GM06990 (cell line): Measurements from ENCODE around the gene LLGL1.

Experiments used
- DNase-seq: peaks from one replicate; pipeline ENCODE4 v3.0.0-alpha.2; 2011; ENCODE audit not compliant: insufficient read length; ENCODE audit errors: extremely low read depth
- H3K27me3 ChIP-seq: replicated peaks from 2 replicates; pipeline ENCODE4 v1.6.0; 2011; ENCODE audit warnings: low read length; ENCODE audit not compliant: control insufficient read depth, insufficient read depth
- H3K36me3 ChIP-seq: 2 replicates; pipeline ENCODE4 v1.5.1; 2011; ENCODE audit warnings: low read length; ENCODE audit not compliant: control insufficient read depth, insufficient read depth
- H3K4me3 ChIP-seq: replicated peaks from 2 replicates; pipeline ENCODE4 v1.5.1; 2011; ENCODE audit warnings: low read depth, mild to moderate bottlenecking, control low read depth, low read length
- CTCF ChIP-seq: IDR thresholded peaks from 2 replicates; pipeline ENCODE4 v1.5.1; 2011; ENCODE audit warnings: low read length, control low read depth, mild to moderate bottlenecking, inconsistent platforms; ENCODE audit not compliant: insufficient read depth, poor library complexity, severe bottlenecking

Gene LLGL1

GRCh38 chr17:18280249-18280648 is 54.8 kb downstream of the LLGL1 start:
- peaks cover 48% of the 10 kb centered on the region for H3K36me3 ChIP-seq

GRCh38 chr17:18280766-18281371 is 55.4 kb downstream of the LLGL1 start:
- no peak for DNase-seq
- Histone ChIP-seq H3K4me3 (no peak overlapping the region), H3K36me3 (peaks cover 50% of the 10 kb centered on the region), H3K27me3 (no peaks in the 10 kb centered on the region)
- no peak for TF ChIP-seq CTCF

More at GRCh38 chr17:18280249-18280648, 54.8 kb downstream of the LLGL1 start:
- no peaks in the 10 kb centered on the region for H3K27me3 ChIP-seq
- H3K4me3 ChIP-seq = no peak overlapping the region
- TF ChIP-seq CTCF = no peak
- DNase-seq = no peak

- Histone ChIP-seq H3K4me3 (no peak overlapping the region), H3K36me3 (peaks cover 45% of the 10 kb centered on the region), H3K27me3 (no peaks in the 10 kb centered on the region)
- no peak for TF ChIP-seq CTCF
- no peak for DNase-seq
Measured at GRCh38 chr17:18281788-18282187, 56.4 kb downstream of the LLGL1 start.

GRCh38 chr17:18285296-18285695 is 59.9 kb downstream of the LLGL1 start:
- DNase-seq = no peak
- no peak overlapping the region for H3K4me3 ChIP-seq
- H3K27me3 ChIP-seq = no peaks in the 10 kb centered on the region
- H3K36me3 ChIP-seq = peaks cover 41% of the 10 kb centered on the region
- no peak for TF ChIP-seq CTCF

GRCh38 chr17:18291718-18292540 is 66.5 kb downstream of the LLGL1 start:
- H3K36me3 ChIP-seq = peaks cover 31% of the 10 kb centered on the region
- TF ChIP-seq CTCF = no peak
- no peak for DNase-seq

More at GRCh38 chr17:18291718-18292540, 66.5 kb downstream of the LLGL1 start:
- no peak overlapping the region for H3K4me3 ChIP-seq
- H3K27me3 ChIP-seq = no peaks in the 10 kb centered on the region
